Large intestine (tissue), 3 donors: ENCODE data around the gene NFATC1. TPM values are rescaled to one million over a fixed set of nuclear protein-coding genes. Genes with fewer than 3 reads are reported as not detected.

Experiments used
- DNase-seq, 2 donors: peaks; one replicate each; pipeline versions ENCODE4 v3.0.0 to v3.0.0-alpha.2; 2013
- H3K27ac ChIP-seq: one replicate; pipeline ENCODE4 v1.5.1; 2013; ENCODE audit warnings: low read length
- H3K27me3 ChIP-seq: 2 replicates; pipeline ENCODE4 v1.6.1; 2013; ENCODE audit warnings: low read length; ENCODE audit not compliant: control insufficient read depth, insufficient read depth
- H3K36me3 ChIP-seq: 2 replicates; pipeline ENCODE4 v1.6.1; 2013; ENCODE audit warnings: low read length; ENCODE audit not compliant: control insufficient read depth, insufficient read depth
- H3K4me1 ChIP-seq: one replicate; pipeline ENCODE4 v1.6.1; 2013; ENCODE audit warnings: low read length; ENCODE audit not compliant: control insufficient read depth, insufficient read depth
- H3K4me3 ChIP-seq: one replicate; pipeline ENCODE4 v1.5.1; 2013; ENCODE audit warnings: low read length
- H3K9me3 ChIP-seq: one replicate; pipeline ENCODE4 v1.6.1; 2013; ENCODE audit warnings: mild to moderate bottlenecking, low read depth, low read length, moderate library complexity; ENCODE audit not compliant: control insufficient read depth
- WGBS: methylation state at CpG from one replicate; pipeline ENCODE4 v1.1.5; 2013; ENCODE audit warnings: low lambda C conversion rate; ENCODE audit not compliant: insufficient coverage; 5-methylcytosine and 5-hydroxymethylcytosine counted together
- polyA plus RNA-seq: library from polyadenylated mRNA; unstranded; fragments of 120-200 nt; gene quantifications from one replicate; pipeline ENCODE4 v1.2.1, GENCODE V29; 2013

The NFATC1 gene
- polyA plus RNA-seq, 1 donor: 6.9 TPM

DNA sequence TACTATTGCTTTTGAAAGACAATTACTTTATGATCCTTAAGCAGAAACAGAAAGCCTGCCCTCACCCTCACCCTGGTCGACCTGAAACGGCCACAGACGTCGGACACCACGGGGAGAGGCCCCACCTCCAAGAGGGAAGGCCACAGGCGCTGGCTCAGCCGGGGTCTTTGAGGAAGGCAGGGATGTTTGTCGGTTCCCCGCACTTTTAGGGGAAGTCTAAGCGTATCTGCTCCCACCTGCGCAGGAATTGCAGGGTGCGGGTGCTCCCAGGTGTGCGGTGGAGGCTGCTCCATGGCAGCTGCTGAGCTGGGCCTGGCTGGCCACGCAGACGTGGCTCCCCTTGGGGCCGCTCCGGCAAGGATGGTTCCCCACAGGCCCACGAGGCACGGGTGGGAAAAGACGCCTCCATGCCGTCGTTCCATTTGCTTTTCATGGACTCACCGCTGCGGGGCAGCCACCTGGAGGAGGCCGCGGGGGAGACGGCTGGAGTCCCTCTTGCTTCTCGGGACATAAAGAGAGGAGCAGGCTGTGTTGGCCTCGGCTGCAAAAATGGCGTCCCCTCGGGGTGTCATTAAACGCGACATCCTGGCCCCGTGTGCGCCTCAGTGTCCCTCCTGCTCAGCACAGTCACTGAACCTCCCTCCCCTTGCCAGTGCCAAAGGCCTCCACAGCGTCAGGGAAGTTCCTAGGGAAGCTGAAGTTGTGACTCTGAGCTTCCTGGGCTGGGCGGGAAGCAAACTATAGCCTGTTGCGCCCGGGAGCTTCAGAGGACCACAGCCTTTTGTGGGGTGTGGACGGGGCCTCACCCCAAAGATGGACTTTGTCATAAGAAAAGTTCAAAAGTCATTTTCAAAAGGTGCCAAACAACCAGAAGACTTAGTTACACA is 63.4 kb downstream of the NFATC1 start:
- H3K9me3 ChIP-seq: peaks cover 6% of the 10 kb centered on the region
- H3K36me3 ChIP-seq: no peaks in the 10 kb centered on the region
- DNase-seq: peak in 1 of 2 donors; percentile 56
- peak overlapping the region; percentile 48 for H3K27ac ChIP-seq
- no peak overlapping the region for H3K4me3 ChIP-seq
- peaks cover 15% of the 10 kb centered on the region for H3K4me1 ChIP-seq
- WGBS: no CpG with 5 or more reads among the region's 40 CpGs
- no peaks in the 10 kb centered on the region for H3K27me3 ChIP-seq

DNA sequence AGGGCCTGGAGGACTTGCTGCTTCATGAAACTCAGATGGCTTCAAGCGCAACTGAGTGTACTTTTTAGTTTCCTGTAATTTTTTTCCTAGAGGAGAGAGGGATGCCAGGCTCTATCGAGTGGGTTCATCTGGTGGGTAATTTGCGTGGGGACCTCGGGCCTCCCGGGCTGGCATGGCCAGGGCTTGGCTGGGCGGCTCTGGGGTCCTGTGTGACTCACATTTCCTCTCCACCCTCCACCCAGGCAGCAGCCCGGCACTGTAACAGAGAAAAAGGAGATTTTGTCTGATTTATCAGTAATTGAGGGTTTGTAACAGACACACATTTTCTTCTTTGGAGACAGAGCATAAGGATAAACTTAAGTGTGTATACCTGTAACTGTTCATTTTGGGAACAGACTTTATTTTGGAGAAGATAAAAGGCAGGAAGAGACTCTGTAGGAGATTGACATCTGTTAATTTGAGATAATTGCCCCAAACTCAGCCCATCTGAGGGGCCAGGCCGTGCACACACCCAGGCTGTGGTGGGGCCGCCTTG is 64.3 kb downstream of the NFATC1 start:
- H3K4me3 ChIP-seq: no peak overlapping the region
- H3K27me3 ChIP-seq: no peaks in the 10 kb centered on the region
- no peak overlapping the region for H3K27ac ChIP-seq
- H3K36me3 ChIP-seq: no peaks in the 10 kb centered on the region
- peaks cover 15% of the 10 kb centered on the region for H3K4me1 ChIP-seq
- no peak for DNase-seq
- peaks cover 6% of the 10 kb centered on the region for H3K9me3 ChIP-seq
- no CpG with 5 or more reads among the region's 9 CpGs for WGBS

DNA sequence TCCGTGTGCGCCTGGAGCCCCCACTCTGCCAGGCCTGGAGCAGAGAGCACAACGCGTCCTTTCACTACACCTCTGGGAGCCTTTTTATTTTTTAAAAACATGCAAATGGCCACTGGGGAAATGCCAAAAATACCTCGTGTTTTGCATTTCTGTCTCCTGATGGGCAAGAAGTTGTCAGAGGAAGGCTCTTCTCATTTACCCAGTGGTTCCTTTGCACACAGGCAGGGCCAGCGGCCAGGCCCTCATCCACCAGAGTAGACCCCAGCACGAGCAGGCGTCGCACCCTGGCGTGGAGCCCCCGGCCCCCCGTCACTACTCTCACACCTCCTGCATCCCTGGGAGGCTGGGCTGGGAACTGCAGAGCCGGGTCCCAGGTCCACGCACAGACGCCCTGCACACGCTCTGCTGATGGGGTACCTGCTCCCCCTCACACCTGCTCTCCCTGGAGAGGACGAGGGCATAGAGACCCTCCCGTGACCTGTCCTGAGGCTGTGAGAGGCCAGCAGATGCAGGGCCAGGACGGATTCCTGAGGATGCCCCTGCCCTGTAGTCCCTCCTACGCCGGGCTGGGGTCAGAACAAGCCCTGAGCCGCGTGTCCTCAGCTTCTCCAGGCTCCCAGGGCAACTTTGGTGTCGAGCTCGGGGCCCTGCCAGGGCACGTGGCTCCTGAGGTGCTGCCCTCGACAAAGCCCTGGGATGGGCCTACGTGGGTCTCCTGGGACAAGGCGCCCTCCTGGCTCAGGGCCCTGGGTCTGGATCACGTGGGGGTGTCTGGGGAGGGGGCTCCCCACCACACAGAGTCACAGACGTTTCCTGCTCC is 65.0 kb downstream of the NFATC1 start:
- Histone ChIP-seq H3K4me3 (no peak overlapping the region), H3K27ac (no peak overlapping the region)
- WGBS: no CpG with 5 or more reads among the region's 31 CpGs

DNA sequence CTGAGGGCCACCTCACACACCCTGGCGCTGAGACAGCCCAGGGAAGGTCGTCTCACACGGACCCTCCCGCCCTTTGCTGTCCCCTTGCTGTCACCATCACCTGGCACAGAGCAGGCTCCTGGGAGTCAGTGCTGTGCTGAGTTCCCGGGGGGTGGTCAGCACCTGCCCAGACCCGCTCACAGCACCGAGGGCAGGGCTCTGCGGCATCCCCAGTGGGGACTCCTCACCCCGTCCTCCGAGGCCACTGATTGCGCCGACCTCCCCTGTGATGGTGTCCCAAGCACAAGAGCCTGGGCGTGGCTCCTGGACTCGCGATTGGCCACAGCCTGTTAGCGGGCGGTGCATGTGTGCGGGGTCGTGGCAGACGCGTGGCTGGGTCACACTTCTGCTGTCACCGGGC is 65.9 kb downstream of the NFATC1 start:
- no peak overlapping the region for H3K27ac ChIP-seq
- no CpG with 5 or more reads among the region's 22 CpGs for WGBS
- H3K36me3 ChIP-seq: no peaks in the 10 kb centered on the region
- no peak overlapping the region for H3K4me3 ChIP-seq
- H3K9me3 ChIP-seq: peaks cover 6% of the 10 kb centered on the region
- no peak for DNase-seq
- no peaks in the 10 kb centered on the region for H3K27me3 ChIP-seq
- H3K4me1 ChIP-seq: peaks cover 19% of the 10 kb centered on the region

More for the DNA sequence above, 65.0 kb downstream of the NFATC1 start:
- H3K9me3 ChIP-seq: peaks cover 6% of the 10 kb centered on the region
- no peaks in the 10 kb centered on the region for H3K27me3 ChIP-seq
- H3K36me3 ChIP-seq: no peaks in the 10 kb centered on the region
- H3K4me1 ChIP-seq: peaks cover 17% of the 10 kb centered on the region
- DNase-seq: no peak

DNA sequence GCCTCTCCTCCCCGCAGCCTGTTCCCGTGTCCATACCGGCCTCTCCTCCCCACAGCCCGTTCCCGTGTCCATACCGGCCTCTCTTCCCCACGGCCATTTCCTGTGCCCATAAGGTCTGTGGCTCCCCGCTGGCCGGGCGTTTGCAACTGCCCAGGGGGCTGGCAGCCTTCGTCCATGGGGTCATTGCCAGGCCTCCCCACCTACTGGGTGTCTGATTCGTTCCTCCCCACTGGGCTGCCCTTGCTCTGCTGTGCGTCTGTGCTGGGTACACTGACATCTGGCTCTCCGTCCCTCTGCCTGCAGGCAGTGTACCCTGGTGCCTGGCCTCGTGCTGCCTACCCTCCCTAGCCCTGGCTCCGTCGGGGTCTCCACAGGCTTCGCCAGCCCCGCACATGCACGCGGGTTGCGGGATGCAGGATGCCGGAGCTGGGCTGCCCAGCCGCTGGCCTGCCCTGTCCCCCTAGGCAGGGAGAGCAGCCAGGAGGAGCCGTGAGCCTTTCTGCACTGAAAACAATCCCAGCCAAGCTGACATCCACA is 67.8 kb downstream of the NFATC1 start:
- Histone ChIP-seq H3K4me3 (no peak overlapping the region), H3K36me3 (no peaks in the 10 kb centered on the region), H3K4me1 (peaks cover 16% of the 10 kb centered on the region), H3K27me3 (no peaks in the 10 kb centered on the region), H3K27ac (no peak overlapping the region), H3K9me3 (peaks cover 6% of the 10 kb centered on the region)
- 100% methylated on average over 1 of the region's 25 CpGs for WGBS
- no peak for DNase-seq

DNA sequence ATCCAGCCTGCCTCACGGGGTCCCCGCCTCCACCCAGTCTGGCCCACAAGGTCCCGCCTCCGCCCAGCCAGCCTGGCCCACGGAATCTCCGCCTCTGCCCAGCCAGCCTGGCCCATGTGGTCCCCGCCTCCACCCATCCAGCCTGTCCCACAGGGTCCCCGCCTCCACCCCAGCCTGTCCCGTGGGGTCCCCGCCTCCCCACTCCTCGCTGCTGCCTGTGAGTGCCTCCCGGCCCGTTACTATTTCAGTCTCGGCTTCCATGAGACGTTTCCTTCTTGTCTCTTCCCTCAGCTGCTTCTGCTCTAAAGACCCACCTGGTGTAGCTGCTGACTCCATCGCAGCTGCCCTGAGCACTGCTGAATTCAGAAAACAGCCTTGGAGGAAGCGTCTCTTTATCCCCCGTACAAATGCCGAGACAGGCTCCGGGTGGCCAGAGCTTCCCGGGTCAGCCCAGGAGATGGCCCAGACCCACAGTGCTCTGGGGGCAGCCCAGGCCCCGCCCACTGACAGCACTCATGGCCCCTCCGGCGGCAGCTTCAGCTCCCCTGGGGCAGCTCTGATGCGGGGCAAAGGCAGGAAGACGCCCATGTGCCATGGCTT is 69.8 kb downstream of the NFATC1 start:
- Histone ChIP-seq H3K27ac (no peak overlapping the region), H3K27me3 (no peaks in the 10 kb centered on the region), H3K4me1 (peaks cover 4% of the 10 kb centered on the region), H3K36me3 (no peaks in the 10 kb centered on the region), H3K9me3 (peaks cover 2% of the 10 kb centered on the region), H3K4me3 (peak overlapping the region; percentile 23)
- no CpG with 5 or more reads among the region's 26 CpGs for WGBS
- no peak for DNase-seq

DNA sequence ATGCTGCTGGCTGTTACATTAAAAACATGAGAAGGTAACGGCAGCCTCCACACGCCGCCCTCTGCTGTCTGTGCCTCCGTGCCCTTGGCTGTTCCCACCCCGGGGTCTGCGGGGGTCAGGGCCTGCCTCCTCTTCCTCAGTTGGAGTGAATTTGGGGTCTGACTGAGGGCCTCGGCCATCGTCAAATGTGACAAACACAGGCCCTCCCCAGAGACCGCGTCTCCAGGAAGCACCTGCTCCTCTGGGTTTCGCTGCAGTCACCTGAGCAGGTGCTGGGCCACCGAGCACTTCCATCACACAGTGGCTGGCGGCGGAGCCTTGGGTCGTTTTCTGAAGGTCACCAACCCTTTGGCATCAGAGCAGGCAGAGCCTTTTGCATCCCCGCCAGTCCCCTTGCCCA is 70.9 kb downstream of the NFATC1 start:
- Histone ChIP-seq H3K9me3 (peaks cover 2% of the 10 kb centered on the region), H3K27ac (no peak overlapping the region), H3K4me3 (no peak overlapping the region), H3K27me3 (no peaks in the 10 kb centered on the region), H3K4me1 (peaks cover 4% of the 10 kb centered on the region), H3K36me3 (no peaks in the 10 kb centered on the region)
- WGBS: no CpG with 5 or more reads among the region's 16 CpGs
- no peak for DNase-seq

DNA sequence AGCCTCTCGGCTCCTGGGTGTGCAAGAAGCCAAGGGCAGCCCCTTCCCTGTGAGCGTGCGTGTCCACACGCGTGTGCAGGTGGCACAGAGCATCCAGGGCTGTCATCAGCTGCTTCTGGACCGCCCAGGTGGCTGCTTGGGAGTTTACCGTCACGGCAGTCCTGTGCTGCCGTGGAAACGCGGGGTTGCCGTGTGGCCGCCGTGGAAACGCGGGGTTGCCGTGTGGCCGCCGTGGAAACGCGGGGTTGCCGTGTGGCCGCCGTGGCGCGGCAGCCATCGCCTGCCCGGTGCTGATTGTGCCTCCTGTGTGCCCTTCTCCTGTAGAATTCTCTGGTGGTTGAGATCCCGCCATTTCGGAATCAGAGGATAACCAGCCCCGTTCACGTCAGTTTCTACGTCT is 71.4 kb downstream of the NFATC1 start:
- Histone ChIP-seq H3K27me3 (no peaks in the 10 kb centered on the region), H3K27ac (no peak overlapping the region), H3K9me3 (peaks cover 3% of the 10 kb centered on the region), H3K4me1 (peaks cover 4% of the 10 kb centered on the region), H3K36me3 (no peaks in the 10 kb centered on the region), H3K4me3 (no peak overlapping the region)
- DNase-seq: no peak
- WGBS: 94% methylated on average over 3 of the region's 33 CpGs

DNA sequence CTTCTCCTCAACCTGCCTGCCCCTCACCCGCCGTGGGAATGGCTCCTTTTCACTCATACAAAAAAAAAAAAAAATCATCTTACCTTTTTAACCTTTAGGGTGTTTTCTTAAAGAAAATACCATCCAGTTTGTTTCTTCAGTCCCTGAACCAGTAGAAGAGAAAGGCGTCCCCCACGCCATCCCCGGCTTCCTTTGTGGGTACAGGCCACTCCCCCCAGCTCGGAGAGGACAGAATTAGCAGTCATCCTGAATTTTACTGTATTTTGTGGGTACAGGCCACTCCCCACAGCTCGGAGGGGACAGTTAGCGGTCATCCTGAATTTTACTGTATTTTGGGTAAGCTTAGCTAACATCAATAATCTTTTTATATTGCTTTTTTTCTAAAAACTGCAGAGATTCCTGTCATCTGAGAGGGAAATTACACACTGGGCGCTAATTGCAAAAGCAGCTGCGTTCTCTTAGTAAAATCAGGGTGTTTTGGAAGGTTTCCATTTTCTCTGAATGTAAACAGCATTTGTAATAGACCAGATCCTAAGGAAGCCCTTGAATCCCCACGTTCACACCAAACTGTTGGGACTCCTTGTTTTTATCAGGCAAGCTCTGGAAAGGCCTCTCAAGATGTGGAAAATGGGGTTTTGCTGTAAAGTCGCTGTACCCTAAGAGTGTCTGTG is 72.5 kb downstream of the NFATC1 start:
- no peak for DNase-seq

More for the DNA sequence above, 72.5 kb downstream of the NFATC1 start:
- no CpG with 5 or more reads among the region's 12 CpGs for WGBS
- peaks cover 4% of the 10 kb centered on the region for H3K4me1 ChIP-seq
- H3K4me3 ChIP-seq: no peak overlapping the region
- no peak overlapping the region for H3K27ac ChIP-seq
- H3K27me3 ChIP-seq: no peaks in the 10 kb centered on the region
- H3K36me3 ChIP-seq: no peaks in the 10 kb centered on the region
- peaks cover 5% of the 10 kb centered on the region for H3K9me3 ChIP-seq
